Liver (tissue), 3 donors: ENCODE measurements around the gene RSPH10B.
"Not testable (repeated sequence)": the region's sequence is repeated elsewhere in the genome, so short reads cannot be mapped to it uniquely, and the experiment has no call there.

Experiments used
- EGR1 ChIP-seq, 2 donors: IDR thresholded peaks; 2 replicates each; pipeline ENCODE4 v1.6.1; 2016 to 2018; ENCODE audit warnings: antibody characterized with exemption in 2 of 2, low read depth in 2 of 2
- FOXA1 ChIP-seq: IDR thresholded peaks from 2 replicates; pipeline ENCODE4 v1.6.1; 2016; ENCODE audit warnings: antibody characterized with exemption
- GABPA ChIP-seq, 2 donors: IDR thresholded peaks in 1 of 2; conservative IDR thresholded peaks in 1 of 2; 2 replicates each; pipeline ENCODE4 v1.6.1; 2016; ENCODE audit warnings: antibody characterized with exemption in 2 of 2, mild to moderate bottlenecking in 1 of 2, moderate library complexity in 1 of 2
- HNF4G ChIP-seq: IDR thresholded peaks from 2 replicates; pipeline ENCODE4 v1.6.1; 2016; ENCODE audit warnings: antibody characterized with exemption
- JUND ChIP-seq, 2 donors: IDR thresholded peaks; 2 replicates each; pipeline ENCODE4 v1.6.1; 2016; ENCODE audit warnings: antibody characterized with exemption in 2 of 2
- NR2F2 ChIP-seq: IDR thresholded peaks from 2 replicates; pipeline ENCODE4 v1.6.1; 2016; ENCODE audit warnings: antibody characterized with exemption
- RAD21 ChIP-seq, 2 donors: IDR thresholded peaks; 2 replicates each; pipeline ENCODE4 v1.6.1; 2016; ENCODE audit warnings: antibody characterized with exemption in 2 of 2, mild to moderate bottlenecking in 2 of 2
- SP1 ChIP-seq: IDR thresholded peaks from 2 replicates; pipeline ENCODE4 v1.6.1; 2018; ENCODE audit warnings: antibody characterized with exemption, mild to moderate bottlenecking
- TAF1 ChIP-seq: conservative IDR thresholded peaks from 2 replicates; pipeline ENCODE4 v1.6.1; 2016; ENCODE audit warnings: antibody characterized with exemption, mild to moderate bottlenecking
- YY1 ChIP-seq: IDR thresholded peaks from 2 replicates; pipeline ENCODE4 v1.6.1; 2016; ENCODE audit warnings: antibody characterized with exemption, mild to moderate bottlenecking
- TF ChIP-seq, protein P1 (sequence below): fragments of 150-350 bp; IDR thresholded peaks from 2 replicates; pipeline ENCODE4 v1.5.1; 2017; ENCODE audit warnings: improper control_type of control experiment, low read depth, low read length; ENCODE audit not compliant: missing input control
- TF ChIP-seq, protein P2 (sequence below): IDR thresholded peaks from 2 replicates; pipeline ENCODE4 v1.6.1; 2016; ENCODE audit warnings: antibody characterized with exemption
- TF ChIP-seq, protein P3 (sequence below): IDR thresholded peaks from 2 replicates; pipeline ENCODE4 v1.6.1; 2016; ENCODE audit warnings: antibody characterized with exemption, mild to moderate bottlenecking
- TF ChIP-seq, protein P4 (sequence below): IDR thresholded peaks from 2 replicates; pipeline ENCODE4 v1.6.1; 2016; ENCODE audit warnings: antibody characterized with exemption
- donor health status: healthy.
- donor health status: healthy.

DNA sequence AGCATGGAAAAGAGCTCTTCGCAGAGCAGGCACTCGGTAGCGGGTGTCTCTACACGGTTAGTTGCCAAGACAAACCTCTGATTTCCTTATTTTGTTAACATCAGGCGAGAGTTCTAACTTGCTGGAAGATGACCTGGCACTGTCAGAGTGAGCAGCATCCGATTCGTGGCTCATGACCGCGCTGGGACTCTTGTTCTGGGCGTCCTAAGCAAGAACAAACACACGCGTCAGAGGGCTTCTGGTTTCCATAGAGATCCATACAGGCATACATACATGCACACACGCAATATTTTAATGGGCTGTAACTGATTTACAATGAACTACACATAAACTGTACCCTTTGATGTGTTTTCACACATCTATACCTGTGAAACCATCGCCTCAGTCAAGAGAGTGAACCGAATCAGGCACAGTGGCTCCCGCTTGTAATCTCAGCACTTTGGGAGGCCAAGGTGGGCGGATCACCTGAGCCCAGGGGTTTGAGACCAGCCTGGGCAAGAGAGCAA is 35.5 kb downstream of the RSPH10B start:
- not testable (repeated sequence) for TF ChIP-seq GABPA (IDR thresholded peaks at IDR 0.05 in 1 of 2, conservative IDR thresholded peaks at IDR 0.05 in 1 of 2); HNF4G; SP1; TAF1; RAD21 (IDR thresholded peaks at IDR 0.05); NR2F2; YY1; JUND (IDR thresholded peaks at IDR 0.05); FOXA1; EGR1 (IDR thresholded peaks at IDR 0.05; ENCODE audit: low read depth in 2 of 2)
- TF ChIP-seq, protein P1, sequence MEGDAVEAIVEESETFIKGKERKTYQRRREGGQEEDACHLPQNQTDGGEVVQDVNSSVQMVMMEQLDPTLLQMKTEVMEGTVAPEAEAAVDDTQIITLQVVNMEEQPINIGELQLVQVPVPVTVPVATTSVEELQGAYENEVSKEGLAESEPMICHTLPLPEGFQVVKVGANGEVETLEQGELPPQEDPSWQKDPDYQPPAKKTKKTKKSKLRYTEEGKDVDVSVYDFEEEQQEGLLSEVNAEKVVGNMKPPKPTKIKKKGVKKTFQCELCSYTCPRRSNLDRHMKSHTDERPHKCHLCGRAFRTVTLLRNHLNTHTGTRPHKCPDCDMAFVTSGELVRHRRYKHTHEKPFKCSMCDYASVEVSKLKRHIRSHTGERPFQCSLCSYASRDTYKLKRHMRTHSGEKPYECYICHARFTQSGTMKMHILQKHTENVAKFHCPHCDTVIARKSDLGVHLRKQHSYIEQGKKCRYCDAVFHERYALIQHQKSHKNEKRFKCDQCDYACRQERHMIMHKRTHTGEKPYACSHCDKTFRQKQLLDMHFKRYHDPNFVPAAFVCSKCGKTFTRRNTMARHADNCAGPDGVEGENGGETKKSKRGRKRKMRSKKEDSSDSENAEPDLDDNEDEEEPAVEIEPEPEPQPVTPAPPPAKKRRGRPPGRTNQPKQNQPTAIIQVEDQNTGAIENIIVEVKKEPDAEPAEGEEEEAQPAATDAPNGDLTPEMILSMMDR: not testable (repeated sequence)
- TF ChIP-seq, protein P2, sequence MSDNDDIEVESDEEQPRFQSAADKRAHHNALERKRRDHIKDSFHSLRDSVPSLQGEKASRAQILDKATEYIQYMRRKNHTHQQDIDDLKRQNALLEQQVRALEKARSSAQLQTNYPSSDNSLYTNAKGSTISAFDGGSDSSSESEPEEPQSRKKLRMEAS: not testable (repeated sequence)
- TF ChIP-seq, protein P3, sequence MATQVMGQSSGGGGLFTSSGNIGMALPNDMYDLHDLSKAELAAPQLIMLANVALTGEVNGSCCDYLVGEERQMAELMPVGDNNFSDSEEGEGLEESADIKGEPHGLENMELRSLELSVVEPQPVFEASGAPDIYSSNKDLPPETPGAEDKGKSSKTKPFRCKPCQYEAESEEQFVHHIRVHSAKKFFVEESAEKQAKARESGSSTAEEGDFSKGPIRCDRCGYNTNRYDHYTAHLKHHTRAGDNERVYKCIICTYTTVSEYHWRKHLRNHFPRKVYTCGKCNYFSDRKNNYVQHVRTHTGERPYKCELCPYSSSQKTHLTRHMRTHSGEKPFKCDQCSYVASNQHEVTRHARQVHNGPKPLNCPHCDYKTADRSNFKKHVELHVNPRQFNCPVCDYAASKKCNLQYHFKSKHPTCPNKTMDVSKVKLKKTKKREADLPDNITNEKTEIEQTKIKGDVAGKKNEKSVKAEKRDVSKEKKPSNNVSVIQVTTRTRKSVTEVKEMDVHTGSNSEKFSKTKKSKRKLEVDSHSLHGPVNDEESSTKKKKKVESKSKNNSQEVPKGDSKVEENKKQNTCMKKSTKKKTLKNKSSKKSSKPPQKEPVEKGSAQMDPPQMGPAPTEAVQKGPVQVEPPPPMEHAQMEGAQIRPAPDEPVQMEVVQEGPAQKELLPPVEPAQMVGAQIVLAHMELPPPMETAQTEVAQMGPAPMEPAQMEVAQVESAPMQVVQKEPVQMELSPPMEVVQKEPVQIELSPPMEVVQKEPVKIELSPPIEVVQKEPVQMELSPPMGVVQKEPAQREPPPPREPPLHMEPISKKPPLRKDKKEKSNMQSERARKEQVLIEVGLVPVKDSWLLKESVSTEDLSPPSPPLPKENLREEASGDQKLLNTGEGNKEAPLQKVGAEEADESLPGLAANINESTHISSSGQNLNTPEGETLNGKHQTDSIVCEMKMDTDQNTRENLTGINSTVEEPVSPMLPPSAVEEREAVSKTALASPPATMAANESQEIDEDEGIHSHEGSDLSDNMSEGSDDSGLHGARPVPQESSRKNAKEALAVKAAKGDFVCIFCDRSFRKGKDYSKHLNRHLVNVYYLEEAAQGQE: not testable (repeated sequence)
- TF ChIP-seq, protein P4, sequence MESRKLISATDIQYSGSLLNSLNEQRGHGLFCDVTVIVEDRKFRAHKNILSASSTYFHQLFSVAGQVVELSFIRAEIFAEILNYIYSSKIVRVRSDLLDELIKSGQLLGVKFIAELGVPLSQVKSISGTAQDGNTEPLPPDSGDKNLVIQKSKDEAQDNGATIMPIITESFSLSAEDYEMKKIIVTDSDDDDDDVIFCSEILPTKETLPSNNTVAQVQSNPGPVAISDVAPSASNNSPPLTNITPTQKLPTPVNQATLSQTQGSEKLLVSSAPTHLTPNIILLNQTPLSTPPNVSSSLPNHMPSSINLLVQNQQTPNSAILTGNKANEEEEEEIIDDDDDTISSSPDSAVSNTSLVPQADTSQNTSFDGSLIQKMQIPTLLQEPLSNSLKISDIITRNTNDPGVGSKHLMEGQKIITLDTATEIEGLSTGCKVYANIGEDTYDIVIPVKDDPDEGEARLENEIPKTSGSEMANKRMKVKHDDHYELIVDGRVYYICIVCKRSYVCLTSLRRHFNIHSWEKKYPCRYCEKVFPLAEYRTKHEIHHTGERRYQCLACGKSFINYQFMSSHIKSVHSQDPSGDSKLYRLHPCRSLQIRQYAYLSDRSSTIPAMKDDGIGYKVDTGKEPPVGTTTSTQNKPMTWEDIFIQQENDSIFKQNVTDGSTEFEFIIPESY: not testable (repeated sequence)
